Panc1 (cell line): ENCODE data around the gene KIRREL3. TPM values are rescaled to one million over a fixed set of nuclear protein-coding genes. Genes with fewer than 3 reads are reported as not detected.
A peak's percentile ranks its signal among the peaks of the same experiment; 100 is the strongest.

ENCODE experiments used
- ATAC-seq: fragments of 200-7000 bp; cut with Tn5 transposase; 2 replicates; pipeline ENCODE4 v1.9.1; 2020; ENCODE audit warnings: mild to moderate bottlenecking, moderate library complexity
- BruUV-seq: library from RNA; stranded (reverse); fragments of 400-500 nt; replicated peaks from 2 replicates; lab custom pipeline; 2021; lab: Mats Ljungman, UMichigan
- CTCF ChIA-PET: fragments of 300-600 bp; sonication (Branson Sonifier 250); formaldehyde crosslinking; loops from one replicate; lab custom pipeline; 2022; ENCODE audit warnings: antibody characterized with exemption; lab: Charles Lee
- POLR2A ChIA-PET: fragments of 300-600 bp; sonication (Branson Sonifier 250); formaldehyde crosslinking; loops from one replicate; lab custom pipeline; 2022; ENCODE audit warnings: antibody characterized with exemption; lab: Charles Lee
- DNase-seq: peaks from one replicate; pipeline ENCODE4 v3.0.0-alpha.2; 2010; ENCODE audit warnings: low read depth, low spot score
- H3K27ac ChIP-seq: 2 replicates; pipeline ENCODE4 v1.5.1; 2011; ENCODE audit warnings: mild to moderate bottlenecking, low read length, inconsistent platforms
- H3K27me3 ChIP-seq: fragments of 200-500 bp; sonication (Bioruptor generic); 2 replicates; pipeline ENCODE4 v1.6.0; 2014; ENCODE audit warnings: low read length, inconsistent platforms; ENCODE audit not compliant: control insufficient read depth, insufficient read depth
- H3K36me3 ChIP-seq: fragments of 200-500 bp; sonication (Bioruptor generic); 2 replicates; pipeline ENCODE4 v1.5.1; 2014; ENCODE audit warnings: inconsistent platforms, mild to moderate bottlenecking, low read length, moderate library complexity; ENCODE audit not compliant: control insufficient read depth, insufficient read depth
- H3K4me1 ChIP-seq: 2 replicates; pipeline ENCODE4 v1.5.1; 2011; ENCODE audit warnings: inconsistent platforms, mild to moderate bottlenecking, low read length, moderate library complexity; ENCODE audit not compliant: control insufficient read depth, insufficient read depth
- H3K4me3 ChIP-seq, 2 experiments: 2 replicates each; pipeline ENCODE4 v1.5.1; 2011 to 2012; ENCODE audit warnings: low read depth in 2 of 2, low read length in 2 of 2, mild to moderate bottlenecking in 2 of 2, inconsistent platforms in 1 of 2, moderate library complexity in 1 of 2
- H3K9me3 ChIP-seq: fragments of 200-500 bp; sonication (Bioruptor generic); 2 replicates; pipeline ENCODE4 v1.5.1; 2014; ENCODE audit warnings: low read depth, mild to moderate bottlenecking, inconsistent platforms, low read length, moderate library complexity; ENCODE audit not compliant: control insufficient read depth, insufficient read depth
- CTCF ChIP-seq: fragments of 450-650 bp; IDR thresholded peaks from 2 replicates; pipeline ENCODE4 v1.5.1; 2017; ENCODE audit warnings: mild to moderate bottlenecking
- POLR2AphosphoS5 ChIP-seq: IDR thresholded peaks from 2 replicates; pipeline ENCODE4 v1.6.1; 2012; ENCODE audit warnings: mild to moderate bottlenecking, low read depth, low read length, moderate library complexity
- REST ChIP-seq, 2 experiments: IDR thresholded peaks; 2 replicates each; pipeline ENCODE4 v1.6.1; 2011 to 2012; ENCODE audit warnings: low read depth in 2 of 2, control low read depth in 1 of 2, low read length in 1 of 2, mild to moderate bottlenecking in 1 of 2, moderate library complexity in 1 of 2; ENCODE audit not compliant: insufficient read depth in 1 of 2
- SIN3A ChIP-seq: IDR thresholded peaks from 2 replicates; pipeline ENCODE4 v1.6.1; 2012; ENCODE audit warnings: low read depth, mild to moderate bottlenecking, low read length, moderate library complexity, borderline replicate concordance; ENCODE audit not compliant: insufficient read depth
- TCF7L2 ChIP-seq: IDR thresholded peaks from 2 replicates; pipeline ENCODE4 v1.6.1; 2011; ENCODE audit warnings: mild to moderate bottlenecking, low read depth, low read length, inconsistent platforms
- in situ Hi-C: cut with HindIII; loops from 2 replicates; pipeline ENCODE4 v1.10.0; 2016; ENCODE audit warnings: low sequenced_read_pairs, low pct_unique_long_range_greater_than_20kb
- intact Hi-C: fragments of 100-400 bp; cut with micrococcal nuclease; formaldehyde crosslinking; loops from one replicate; pipeline ENCODE4 v1.10.0; 2022; ENCODE audit not compliant: unreplicated experiment
- total RNA-seq: library from RNA; stranded (reverse); gene quantifications from one replicate; pipeline ENCODE4 v1.2.1, GENCODE V29; 2021; ENCODE audit not compliant: unreplicated experiment

Gene KIRREL3
- total RNA-seq, 1 experiment from 2014 or later = 0.36 TPM

GRCh38 chr11:126570489-126570888, 430.1 kb downstream of the KIRREL3 start:
- BruUV-seq = no TSS peak
- intact Hi-C loops = no loop called here
- Histone ChIP-seq H3K4me1 (no peaks in the 10 kb centered on the region), H3K36me3 (no peaks in the 10 kb centered on the region), H3K4me3 (no peak overlapping the region), H3K9me3 (no peaks in the 10 kb centered on the region), H3K27me3 (peaks cover 30% of the 10 kb centered on the region), H3K27ac (no peak overlapping the region)
- POLR2A ChIA-PET = no interaction called here
- in situ Hi-C loops = no loop called here
- ATAC-seq (no peak), DNase-seq (no peak)
- CTCF ChIA-PET = no interaction called here
- TF ChIP-seq CTCF (no peak), SIN3A (no peak), REST (IDR thresholded peaks at IDR 0.05; ENCODE audit: insufficient read depth in 1 of 2, low read depth in 2 of 2, low read length in 1 of 2) (no peak), POLR2AphosphoS5 (no peak)

GRCh38 chr11:126567419-126567818, 433.2 kb downstream of the KIRREL3 start:
- ATAC-seq (peak; percentile 49; the same call in 1 of the 2 replicates), DNase-seq (no peak)
- Histone ChIP-seq H3K4me1 (no peaks in the 10 kb centered on the region), H3K4me3 (no peak overlapping the region), H3K9me3 (no peaks in the 10 kb centered on the region), H3K27me3 (peaks cover 33% of the 10 kb centered on the region), H3K36me3 (no peaks in the 10 kb centered on the region), H3K27ac (no peak overlapping the region)
- ChIA-PET CTCF (no interaction called here), POLR2A (no interaction called here)
- no peak for TF ChIP-seq POLR2AphosphoS5
- TF ChIP-seq REST (IDR thresholded peaks at IDR 0.05; ENCODE audit: insufficient read depth in 1 of 2, low read depth in 2 of 2, low read length in 1 of 2) = no peak
- TF ChIP-seq SIN3A = no peak
- no peak for TF ChIP-seq CTCF
- TF ChIP-seq TCF7L2 = no peak
- in situ Hi-C loops = no loop called here
- intact Hi-C loops = no loop called here
- BruUV-seq = no TSS peak
